Neural cell (in vitro differentiated cells): ENCODE results near the gene LAMA5. TPM values are rescaled to one million over a fixed set of nuclear protein-coding genes. Genes with fewer than 3 reads are reported as not detected.
"Not testable (repeated sequence)": the region's sequence is repeated elsewhere in the genome, so short reads cannot be mapped to it uniquely, and the experiment has no call there.

Source experiments
- H2AFZ ChIP-seq: fragments of 200-600, 300-800 bp; sonication (generic), shearing (Covaris generic); 2 replicates; pipeline ENCODE4 v1.6.0; 2014; ENCODE audit warnings: low read depth, mild to moderate bottlenecking, antibody characterized with exemption, low read length, moderate library complexity
- H3F3A ChIP-seq: fragments of 200-600 bp; shearing (Covaris generic); 2 replicates; pipeline ENCODE4 v1.6.1; 2016; ENCODE audit warnings: mild to moderate bottlenecking, moderate library complexity, mixed read lengths, antibody characterized with exemption, low read length; ENCODE audit not compliant: insufficient read depth, poor library complexity, severe bottlenecking
- H3K27ac ChIP-seq: fragments of 200-600, 300-800 bp; sonication (generic), shearing (Covaris generic); 2 replicates; pipeline ENCODE4 v1.5.1; 2014; ENCODE audit warnings: mild to moderate bottlenecking, low read length, moderate library complexity
- H3K27me3 ChIP-seq: fragments of 300-800, 200-600 bp; sonication (generic), shearing (Covaris generic); 2 replicates; pipeline ENCODE4 v1.6.0; 2014; ENCODE audit warnings: mild to moderate bottlenecking, low read depth, low read length, moderate library complexity; ENCODE audit not compliant: insufficient read depth
- H3K36me3 ChIP-seq: fragments of 300-800, 200-600 bp; sonication (generic), shearing (Covaris generic); 2 replicates; pipeline ENCODE4 v1.5.1; 2014; ENCODE audit warnings: mild to moderate bottlenecking, antibody characterized with exemption, low read length, moderate library complexity; ENCODE audit not compliant: insufficient read depth
- H3K4me2 ChIP-seq: fragments of 300-800, 200-600 bp; sonication (generic), shearing (Covaris generic); 2 replicates; pipeline ENCODE4 v1.6.0; 2014; ENCODE audit warnings: mild to moderate bottlenecking, low read length
- H3K4me3 ChIP-seq: fragments of 300-800, 200-600 bp; sonication (generic), shearing (Covaris generic); 2 replicates; pipeline ENCODE4 v1.5.1; 2014; ENCODE audit warnings: mild to moderate bottlenecking, low read length, moderate library complexity
- H3K79me2 ChIP-seq: fragments of 200-600 bp; shearing (Covaris generic); replicated peaks from 2 replicates; pipeline ENCODE4 v1.6.0; 2014; ENCODE audit warnings: mild to moderate bottlenecking, low read length, moderate library complexity; ENCODE audit not compliant: insufficient read depth
- H3K9ac ChIP-seq: fragments of 300-800, 200-600 bp; sonication (generic), shearing (Covaris generic); 2 replicates; pipeline ENCODE4 v1.6.1; 2016; ENCODE audit warnings: mild to moderate bottlenecking, low read length, mixed read lengths
- H3K9me2 ChIP-seq: fragments of 200-600 bp; shearing (Covaris generic); 2 replicates; pipeline ENCODE4 v1.6.1; 2016; ENCODE audit warnings: mild to moderate bottlenecking, low read length, mixed read lengths; ENCODE audit not compliant: insufficient read depth
- H3K9me3 ChIP-seq: fragments of 200-600, 300-800 bp; sonication (generic), shearing (Covaris generic); 2 replicates; pipeline ENCODE4 v1.6.1; 2016; ENCODE audit warnings: mild to moderate bottlenecking, mixed run types, low read length, moderate library complexity, mixed read lengths
- H4K20me1 ChIP-seq: fragments of 200-600 bp; shearing (Covaris generic); 2 replicates; pipeline ENCODE4 v1.6.1; 2016; ENCODE audit warnings: mild to moderate bottlenecking, mixed run types; ENCODE audit not compliant: insufficient read depth
- CTCF ChIP-seq: fragments of 450-650 bp; IDR thresholded peaks from 2 replicates; pipeline ENCODE4 v1.5.1; 2014; ENCODE audit warnings: antibody characterized with exemption, mild to moderate bottlenecking, moderate library complexity; ENCODE audit not compliant: poor library complexity, severe bottlenecking
- EP300 ChIP-seq: fragments of 450-650 bp; conservative IDR thresholded peaks from 2 replicates; pipeline ENCODE4 v1.6.1; 2014; ENCODE audit warnings: antibody characterized with exemption, mild to moderate bottlenecking, moderate library complexity; ENCODE audit not compliant: poor library complexity, severe bottlenecking
- EZH2 ChIP-seq: fragments of 200-600, 300-800 bp; shearing (Covaris generic), sonication (generic); IDR thresholded peaks from 2 replicates; pipeline ENCODE4 v1.6.1; 2014; ENCODE audit warnings: antibody characterized with exemption, low read length, borderline replicate concordance, mild to moderate bottlenecking; ENCODE audit not compliant: insufficient read depth, poor library complexity, severe bottlenecking
- MXI1 ChIP-seq: fragments of 450-650 bp; conservative IDR thresholded peaks from 2 replicates; pipeline ENCODE4 v1.6.1; 2014; ENCODE audit warnings: antibody characterized with exemption, mild to moderate bottlenecking; ENCODE audit not compliant: poor library complexity, severe bottlenecking
- POLR2AphosphoS5 ChIP-seq: IDR thresholded peaks from 2 replicates; pipeline ENCODE4 v1.6.1; 2012
- RAD21 ChIP-seq: fragments of 450-650 bp; conservative IDR thresholded peaks from 2 replicates; pipeline ENCODE4 v1.6.1; 2014; ENCODE audit warnings: antibody characterized with exemption, mild to moderate bottlenecking, moderate library complexity
- REST ChIP-seq: IDR thresholded peaks from 2 replicates; pipeline ENCODE4 v1.6.1; 2012; ENCODE audit warnings: borderline replicate concordance
- SMC3 ChIP-seq: fragments of 450-650 bp; conservative IDR thresholded peaks from 2 replicates; pipeline ENCODE4 v1.6.1; 2014; ENCODE audit warnings: antibody characterized with exemption, mild to moderate bottlenecking, moderate library complexity; ENCODE audit not compliant: poor library complexity
- TAF1 ChIP-seq: IDR thresholded peaks from 2 replicates; pipeline ENCODE4 v1.6.1; 2012; ENCODE audit warnings: low read depth
- polyA plus RNA-seq: library from polyadenylated mRNA; depleted of rRNA; stranded (reverse); fragments of >200 nt; gene quantifications from 2 replicates; pipeline ENCODE4 v1.2.3, GENCODE V29; 2014

Gene LAMA5
- polyA plus RNA-seq, 1 donor from 2014 or later = 27.2 TPM

- H3K9me2 ChIP-seq = no peaks in the 10 kb centered on the region
- no peak overlapping the region for H3K4me3 ChIP-seq
- H3K9ac ChIP-seq = no peak overlapping the region
- no peaks in the 10 kb centered on the region for H4K20me1 ChIP-seq
- no peaks in the 10 kb centered on the region for H3K79me2 ChIP-seq
- H3K9me3 ChIP-seq = no peaks in the 10 kb centered on the region
- TF ChIP-seq CTCF (no peak), EP300 (no peak), TAF1 (no peak), REST (no peak), MXI1 (no peak), EZH2 (no peak), RAD21 (no peak), SMC3 (no peak), POLR2AphosphoS5 (no peak)
- no peaks in the 10 kb centered on the region for H3K36me3 ChIP-seq
- no peaks in the 10 kb centered on the region for H3F3A ChIP-seq
- H3K27ac ChIP-seq = no peak overlapping the region
- H3K27me3 ChIP-seq = no peaks in the 10 kb centered on the region
- no peak overlapping the region for H3K4me2 ChIP-seq
- no peak overlapping the region for H2AFZ ChIP-seq
Observed at GRCh38 chr20:62374331-62375152, 7.4 kb upstream of the LAMA5 start.

- H3K27me3 ChIP-seq, H3K9me2 ChIP-seq, H2AFZ ChIP-seq, H3F3A ChIP-seq, H3K36me3 ChIP-seq, H3K9ac ChIP-seq, H3K9me3 ChIP-seq, H4K20me1 ChIP-seq, H3K79me2 ChIP-seq, H3K4me3 ChIP-seq, H3K27ac ChIP-seq, H3K4me2 ChIP-seq: not testable (repeated sequence)
Observed at GRCh38 chr20:62373631-62374179, 6.6 kb upstream of the LAMA5 start.
